Measurements from ENCODE around the gene HSD17B11.
"Not testable (repeated sequence)": the region's sequence is repeated elsewhere in the genome, so short reads cannot be mapped to it uniquely, and the experiment has no call there.

Gene HSD17B11

GRCh38 chr4:87410157-87410556, 19.2 kb upstream of the HSD17B11 start:
- Histone ChIP-seq H3K9me3 (ENCODE audit: low read length) (no peaks in the 10 kb centered on the region; the same call in 1 of the 2 replicates), H3K9me2 (ENCODE audit: low read depth, low read length) (no peaks in the 10 kb centered on the region), H3K36me3 (ENCODE audit: insufficient read depth, low read length) (no peaks in the 10 kb centered on the region), H3K27ac (ENCODE audit: low read depth, low read length, poor library complexity, severe bottlenecking) (no peak overlapping the region), H3K9ac (ENCODE audit: low read length) (no peak overlapping the region), H3K79me2 (ENCODE audit: insufficient read depth, low read length) (no peaks in the 10 kb centered on the region), H2AFZ (ENCODE audit: low read length) (no peak overlapping the region), H3K4me2 (ENCODE audit: low read length) (no peak overlapping the region), H3K4me1 (ENCODE audit: insufficient read depth, low read length, severe bottlenecking) (peaks cover 11% of the 10 kb centered on the region), H3K4me3 (ENCODE audit: low read depth, low read length, poor library complexity, severe bottlenecking) (no peak overlapping the region), H3F3A (ENCODE audit: insufficient read depth, low read length) (no peaks in the 10 kb centered on the region), H4K20me1 (ENCODE audit: insufficient read depth, low read length) (no peaks in the 10 kb centered on the region), H3K27me3 (ENCODE audit: insufficient read depth, low read length) (peaks cover 3% of the 10 kb centered on the region; the same call in 1 of the 2 replicates)
- TF ChIP-seq EZH2 (IDR thresholded peaks at IDR 0.05; ENCODE audit: borderline replicate concordance, low read length), result no peak
- TF ChIP-seq CTCF (IDR thresholded peaks at IDR 0.05; ENCODE audit: low read length), result no peak

- no peak overlapping the region for H3K9ac ChIP-seq (ENCODE audit: low read length)
- no peaks in the 10 kb centered on the region for H3K9me2 ChIP-seq (ENCODE audit: low read depth, low read length)
- TF ChIP-seq EZH2 (IDR thresholded peaks at IDR 0.05; ENCODE audit: borderline replicate concordance, low read length), result no peak
- TF ChIP-seq CTCF (IDR thresholded peaks at IDR 0.05; ENCODE audit: low read length), result no peak
- H3K36me3 ChIP-seq (ENCODE audit: insufficient read depth, low read length), result no peaks in the 10 kb centered on the region
- H3K27me3 ChIP-seq (ENCODE audit: insufficient read depth, low read length), result peaks cover 3% of the 10 kb centered on the region; the same call in 1 of the 2 replicates
- no peak overlapping the region for H2AFZ ChIP-seq (ENCODE audit: low read length)
- H3K9me3 ChIP-seq (ENCODE audit: low read length), result no peaks in the 10 kb centered on the region; the same call in 1 of the 2 replicates
- H3K4me2 ChIP-seq (ENCODE audit: low read length), result no peak overlapping the region
- no peak overlapping the region for H3K4me3 ChIP-seq (ENCODE audit: low read depth, low read length, poor library complexity, severe bottlenecking)
- H3K4me1 ChIP-seq (ENCODE audit: insufficient read depth, low read length, severe bottlenecking), result peaks cover 11% of the 10 kb centered on the region
- no peaks in the 10 kb centered on the region for H3F3A ChIP-seq (ENCODE audit: insufficient read depth, low read length)
- no peaks in the 10 kb centered on the region for H3K79me2 ChIP-seq (ENCODE audit: insufficient read depth, low read length)
- H4K20me1 ChIP-seq (ENCODE audit: insufficient read depth, low read length), result no peaks in the 10 kb centered on the region
- no peak overlapping the region for H3K27ac ChIP-seq (ENCODE audit: low read depth, low read length, poor library complexity, severe bottlenecking)
Measured at GRCh38 chr4:87409420-87409939, 18.5 kb upstream of the HSD17B11 start.

- H3K4me1 ChIP-seq (ENCODE audit: insufficient read depth, low read length, severe bottlenecking), result peaks cover 11% of the 10 kb centered on the region
- peak overlapping the region; percentile 23 for H3K4me3 ChIP-seq (ENCODE audit: low read depth, low read length, poor library complexity, severe bottlenecking)
- H3K27ac ChIP-seq (ENCODE audit: low read depth, low read length, poor library complexity, severe bottlenecking); H3K36me3 ChIP-seq (ENCODE audit: insufficient read depth, low read length); H3K9ac ChIP-seq (ENCODE audit: low read length); H3K9me3 ChIP-seq (ENCODE audit: low read length); H3K9me2 ChIP-seq (ENCODE audit: low read depth, low read length); H4K20me1 ChIP-seq (ENCODE audit: insufficient read depth, low read length); H3K79me2 ChIP-seq (ENCODE audit: insufficient read depth, low read length); H2AFZ ChIP-seq (ENCODE audit: low read length); H3F3A ChIP-seq (ENCODE audit: insufficient read depth, low read length); H3K27me3 ChIP-seq (ENCODE audit: insufficient read depth, low read length): not testable (repeated sequence)
- peak overlapping the region; percentile 33 for H3K4me2 ChIP-seq (ENCODE audit: low read length)
Measured at GRCh38 chr4:87406902-87407301, 15.9 kb upstream of the HSD17B11 start.

- no peak overlapping the region for H3K27ac ChIP-seq (ENCODE audit: low read depth, low read length, poor library complexity, severe bottlenecking)
- 0 out of 2 replicates have a peak overlapping the region, but pooled peaks have one; percentile 23 for H2AFZ ChIP-seq (ENCODE audit: low read length)
- TF ChIP-seq CTCF (IDR thresholded peaks at IDR 0.05; ENCODE audit: low read length) (0 out of 2 replicates have a peak, but pooled peaks have one; percentile 9), EZH2 (IDR thresholded peaks at IDR 0.05; ENCODE audit: borderline replicate concordance, low read length) (no peak)
Measured at GRCh38 chr4:87406462-87406861, 15.5 kb upstream of the HSD17B11 start.

More at GRCh38 chr4:87406462-87406861, 15.5 kb upstream of the HSD17B11 start:
- Histone ChIP-seq H3K27me3 (ENCODE audit: insufficient read depth, low read length) (no peaks in the 10 kb centered on the region), H3K9ac (ENCODE audit: low read length) (no peak overlapping the region), H3K9me3 (ENCODE audit: low read length) (no peaks in the 10 kb centered on the region; the same call in 1 of the 2 replicates), H3K4me1 (ENCODE audit: insufficient read depth, low read length, severe bottlenecking) (peaks cover 11% of the 10 kb centered on the region), H3K36me3 (ENCODE audit: insufficient read depth, low read length) (no peaks in the 10 kb centered on the region), H3F3A (ENCODE audit: insufficient read depth, low read length) (no peaks in the 10 kb centered on the region), H3K4me2 (ENCODE audit: low read length) (peak overlapping the region; percentile 33), H3K9me2 (ENCODE audit: low read depth, low read length) (no peaks in the 10 kb centered on the region), H3K4me3 (ENCODE audit: low read depth, low read length, poor library complexity, severe bottlenecking) (peak overlapping the region; percentile 23), H3K79me2 (ENCODE audit: insufficient read depth, low read length) (no peaks in the 10 kb centered on the region), H4K20me1 (ENCODE audit: insufficient read depth, low read length) (no peaks in the 10 kb centered on the region)
